CD4-positive, alpha-beta T cell treated with Interleukin-21 for 1 hour (primary cell): ENCODE data around the gene MROH7.

Experiments used
- DNase-seq: peaks from one replicate; pipeline ENCODE4 v3.0.0-alpha.2; 2020

MROH7 gene

GRCh38 chr1:54640863-54641836 is at the start of gene MROH7:
Gene MROH7 (plus strand): TSS chr1:54641786. CDS start chr1:54652927, 11,141 bp downstream.
- DNase-seq: no peak

DNA sequence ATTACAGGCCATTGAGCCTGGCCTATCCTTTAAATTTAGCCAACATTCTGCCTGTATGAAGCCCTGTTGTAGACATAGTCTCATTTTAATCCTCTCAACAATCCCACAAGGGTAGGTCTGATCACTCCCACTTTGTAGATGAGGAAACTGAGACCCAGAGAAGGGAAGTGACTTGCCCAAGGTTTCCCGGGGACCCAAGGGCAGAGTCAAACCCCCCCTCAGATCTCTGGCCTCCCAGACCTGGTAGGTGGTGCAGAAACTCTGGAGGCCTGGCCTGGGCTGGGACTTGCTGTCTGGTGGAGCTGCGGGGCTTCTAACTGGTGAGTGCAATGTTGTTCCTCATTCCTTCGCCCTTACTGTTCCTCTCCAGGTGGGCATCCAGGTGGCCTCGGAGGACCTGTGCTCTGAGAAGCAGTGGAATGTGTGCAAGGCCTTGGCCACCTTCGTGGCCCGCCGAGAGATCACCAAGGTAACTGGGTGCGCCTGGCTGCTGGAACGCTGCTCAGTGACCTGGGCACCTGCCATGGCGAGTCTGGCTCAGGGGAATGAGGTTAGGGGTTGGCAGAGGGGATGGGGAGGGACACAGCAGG is 47.9 kb upstream of the MROH7 start:
- no peak for DNase-seq

- no peak for DNase-seq
Measured at GRCh38 chr1:54594463-54594862, 47.1 kb upstream of the MROH7 start.

DNA sequence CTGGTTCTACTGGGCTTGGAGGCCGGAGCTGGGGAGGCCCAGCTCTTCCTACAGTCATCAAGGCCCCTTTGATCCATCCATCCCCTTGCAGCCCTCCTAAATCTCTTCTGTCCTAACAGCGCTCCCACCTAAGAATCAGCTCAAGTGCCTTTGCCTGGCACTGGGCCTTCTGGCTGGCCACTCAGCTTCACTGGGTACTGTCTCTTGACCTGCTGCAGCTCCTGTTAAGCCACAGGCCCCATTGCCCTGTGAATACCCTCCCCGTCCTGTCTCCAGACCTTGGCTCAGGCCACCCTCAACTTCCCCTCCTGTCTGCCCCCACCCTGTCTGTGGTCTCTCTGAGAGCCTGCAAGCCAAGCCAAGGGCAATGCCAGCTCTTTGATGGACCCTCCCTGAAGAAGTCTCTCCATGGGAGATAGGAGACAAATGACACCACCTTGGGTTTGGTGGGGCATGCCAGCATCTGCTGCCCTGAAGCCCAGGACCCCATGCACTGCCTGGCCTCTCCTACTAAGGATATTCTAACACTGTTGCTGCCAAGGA is 45.6 kb upstream of the MROH7 start:
- DNase-seq: no peak

DNA sequence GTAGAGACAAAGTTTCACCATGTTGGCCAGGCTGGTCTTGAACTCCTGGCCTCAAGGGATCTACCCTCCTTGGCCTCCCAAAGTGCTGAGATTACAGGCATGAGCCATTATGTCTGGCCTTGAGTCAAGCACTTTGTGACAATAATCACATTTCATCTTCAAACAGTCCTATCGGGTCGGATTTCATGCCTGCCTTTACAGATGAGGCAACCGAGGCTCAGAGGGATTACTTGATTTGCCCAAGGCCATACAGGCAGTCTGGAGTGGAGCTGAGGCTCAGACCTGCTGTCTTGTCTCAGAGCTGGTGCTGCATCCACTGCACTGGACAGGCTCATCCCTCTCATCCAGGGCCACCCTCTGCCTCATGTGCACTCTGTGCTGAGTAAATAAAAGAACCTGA is 44.8 kb upstream of the MROH7 start:
- no peak for DNase-seq

DNA sequence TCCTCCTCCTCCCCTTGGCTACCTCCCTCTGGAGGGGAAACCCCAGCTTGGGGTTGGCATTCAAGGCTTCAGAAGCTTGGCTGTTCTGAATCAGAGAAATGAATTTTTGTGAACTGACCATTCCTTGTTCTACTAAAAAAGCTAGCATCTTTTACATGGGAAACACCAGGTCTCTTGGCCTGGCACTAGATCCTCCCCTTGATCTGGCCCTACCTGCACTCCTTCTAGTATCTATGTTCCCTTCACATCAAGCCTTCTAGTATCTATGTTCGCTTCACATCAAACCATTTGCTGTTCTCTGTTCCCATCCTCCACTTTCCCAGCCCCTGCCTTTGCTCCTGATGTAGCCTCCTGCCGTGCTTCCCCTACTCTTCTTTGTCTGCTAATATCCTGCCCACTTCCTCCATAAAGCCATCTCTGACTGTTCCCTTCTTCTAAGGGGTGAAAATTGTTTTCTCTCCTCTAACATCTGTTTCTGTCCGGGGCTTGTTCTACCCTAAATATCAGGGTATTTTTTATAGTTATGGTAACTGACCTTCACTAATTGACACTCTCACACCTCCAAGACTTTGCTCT is 44.0 kb upstream of the MROH7 start:
- no peak for DNase-seq

DNA sequence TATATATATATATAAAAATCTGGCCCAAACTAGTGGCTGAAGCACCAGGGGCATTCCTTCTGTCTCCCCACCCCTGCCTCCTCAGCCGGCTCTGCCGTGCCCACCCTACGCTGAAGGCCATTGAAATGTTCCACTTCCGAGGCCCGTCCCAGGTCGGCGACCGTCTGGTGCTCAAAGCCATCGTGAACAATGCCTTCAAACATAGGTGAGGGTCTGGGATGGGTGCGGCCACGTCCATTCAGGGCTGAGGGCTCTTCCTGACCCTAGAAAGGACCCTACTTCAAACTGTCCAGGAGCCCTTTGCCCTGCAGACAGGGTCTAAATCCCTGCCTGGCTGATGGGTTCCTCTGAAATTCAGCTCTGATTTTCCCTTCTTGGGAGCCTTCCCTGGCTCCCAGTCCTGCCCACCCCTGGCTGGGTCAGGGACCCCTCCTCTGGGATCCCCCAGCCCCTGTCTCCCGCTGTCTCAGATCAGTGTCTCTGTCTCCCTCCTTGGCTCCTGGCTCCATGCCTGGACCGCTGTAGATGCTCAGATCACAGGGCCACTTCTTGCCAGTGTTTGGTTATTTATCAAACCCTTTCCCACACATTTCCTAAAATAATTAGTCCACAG is 42.3 kb upstream of the MROH7 start:
- DNase-seq: no peak

- no peak for DNase-seq
Measured at GRCh38 chr1:54600947-54601721, 40.5 kb upstream of the MROH7 start.

- DNase-seq: no peak
Measured at GRCh38 chr1:54601730-54602129, 39.9 kb upstream of the MROH7 start.

GRCh38 chr1:54602554-54602953 is 39.0 kb upstream of the MROH7 start:
- DNase-seq: no peak

DNA sequence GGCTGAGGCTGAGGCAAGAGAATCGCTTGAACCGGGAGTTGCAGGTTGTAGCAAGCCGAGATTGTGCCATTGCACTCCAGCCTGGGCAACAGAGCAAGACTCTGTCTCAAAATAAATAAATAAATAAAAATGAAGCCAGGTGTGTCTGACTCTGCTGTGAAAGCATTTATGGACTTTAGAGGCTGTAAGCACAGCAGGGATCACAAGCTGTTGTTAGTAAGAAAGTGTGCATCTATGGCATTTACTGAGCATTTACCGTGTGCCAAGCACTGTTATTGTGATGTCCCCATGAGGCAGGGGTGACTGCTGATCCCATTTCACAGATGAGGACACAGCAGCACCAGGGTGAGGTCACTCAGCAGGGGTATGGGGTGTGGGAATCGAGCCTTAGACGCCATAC is 38.3 kb upstream of the MROH7 start:
- no peak for DNase-seq

DNA sequence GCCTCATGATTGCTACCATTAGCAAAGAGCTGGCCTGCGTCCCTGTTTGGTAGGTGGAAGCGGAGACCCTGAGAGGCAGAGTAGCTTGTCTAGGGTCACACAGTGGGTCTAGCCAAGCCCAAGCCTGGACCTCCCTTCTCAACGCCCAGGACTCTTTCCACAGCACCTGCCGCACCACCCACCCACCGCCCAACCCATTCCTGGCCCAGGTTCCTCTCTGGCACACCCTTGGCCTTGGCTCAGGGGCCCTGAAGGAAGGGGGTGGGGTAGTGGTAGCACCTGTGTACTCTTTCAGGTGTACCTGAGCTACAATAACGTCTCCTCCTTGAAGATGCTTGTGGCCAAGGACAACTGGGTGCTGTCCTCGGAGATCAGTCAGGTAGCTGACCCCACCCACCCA is 37.5 kb upstream of the MROH7 start:
- no peak for DNase-seq

GRCh38 chr1:54604572-54605370 is 36.8 kb upstream of the MROH7 start:
- DNase-seq: peak; percentile 14

DNA sequence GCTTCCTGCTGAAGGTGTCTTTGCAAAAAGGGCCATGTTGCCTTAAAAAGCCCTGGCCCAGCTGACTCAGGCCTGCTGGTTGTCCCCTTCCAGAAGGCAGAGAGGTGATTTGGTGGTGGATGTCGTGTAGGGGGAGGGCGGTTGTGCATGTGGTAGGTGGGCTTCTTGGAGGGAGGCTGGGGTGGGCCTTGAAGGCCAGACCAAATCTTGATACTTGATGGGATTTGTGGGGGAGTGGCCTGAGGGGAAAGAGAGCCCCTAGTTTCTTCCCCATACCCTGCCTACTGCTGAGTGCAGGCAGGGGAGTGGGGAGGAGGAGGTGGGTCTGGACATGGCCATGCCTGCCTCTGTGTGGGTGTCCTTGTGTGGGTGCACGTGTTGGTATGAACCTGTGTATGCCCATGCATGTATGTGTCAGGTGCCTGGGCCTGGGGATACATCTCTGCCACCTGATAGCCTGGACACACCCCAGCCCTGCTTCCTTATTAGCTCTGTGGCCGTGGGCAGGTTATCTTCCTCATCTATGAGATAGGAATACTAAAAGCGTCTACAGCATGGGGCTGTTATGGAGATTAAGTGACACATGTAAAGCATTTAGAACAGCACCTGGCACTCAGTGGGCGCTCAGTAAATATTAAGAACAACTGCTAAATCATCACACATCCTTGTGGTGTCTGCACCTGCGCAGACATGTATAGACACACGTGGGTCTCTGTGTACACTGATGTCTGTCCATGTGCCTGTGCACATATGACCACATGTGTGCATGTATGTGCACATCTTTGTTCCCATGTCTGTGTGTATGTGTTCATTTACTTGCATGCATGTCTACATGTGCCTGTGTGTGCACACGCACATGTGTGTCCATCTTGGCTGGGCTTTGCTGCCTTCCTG is 35.2 kb upstream of the MROH7 start:
- DNase-seq: no peak

DNA sequence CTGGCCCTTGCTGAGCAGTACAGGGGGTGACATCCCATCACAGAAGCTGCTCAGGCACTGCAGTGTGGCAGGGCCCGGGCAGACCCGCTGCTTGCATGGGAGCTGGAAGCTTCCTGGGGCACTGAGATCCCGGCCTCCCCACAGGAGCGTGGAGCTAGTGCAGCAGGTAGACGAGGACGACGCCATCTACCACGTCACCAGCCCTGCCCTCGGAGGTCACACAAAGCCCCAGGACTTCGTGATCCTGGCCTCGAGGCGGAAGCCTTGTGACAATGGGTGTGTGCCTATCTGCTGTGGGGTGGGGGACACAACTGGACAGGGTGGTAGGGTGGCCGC is 34.6 kb upstream of the MROH7 start:
- no peak for DNase-seq

- DNase-seq: no peak
Measured at GRCh38 chr1:54607821-54608565, 33.6 kb upstream of the MROH7 start.

DNA sequence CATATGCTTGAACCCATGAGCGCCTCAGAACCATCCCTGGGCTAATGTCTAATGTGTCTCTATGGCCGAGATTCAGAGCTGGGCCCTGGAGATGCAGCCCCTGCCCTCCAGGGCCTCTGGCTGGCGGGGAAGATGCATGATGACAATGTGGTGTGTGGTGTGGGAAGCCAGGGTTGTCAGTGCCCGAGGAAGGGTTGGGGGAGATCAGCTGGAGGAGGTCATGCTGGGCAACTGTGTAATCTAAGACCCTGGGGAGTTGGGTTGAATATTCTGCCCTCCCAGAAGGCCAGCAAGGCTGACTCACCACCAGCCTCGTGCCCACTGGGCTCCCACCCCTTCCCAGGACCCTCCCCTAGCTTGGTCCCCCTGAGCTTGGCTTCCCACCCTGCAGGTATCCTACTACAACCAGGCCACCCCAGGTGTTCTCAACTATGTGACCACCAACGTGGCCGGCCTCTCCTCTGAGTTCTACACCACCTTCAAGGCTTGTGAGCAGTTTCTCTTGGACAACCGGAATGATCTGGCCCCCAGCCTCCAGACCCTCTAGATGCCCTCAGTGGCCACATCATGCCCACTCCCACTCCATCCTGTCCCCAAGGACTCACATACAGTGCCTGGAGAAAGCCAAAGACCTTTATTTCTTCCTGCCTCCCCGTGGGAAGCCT is 32.9 kb upstream of the MROH7 start:
- DNase-seq: no peak

GRCh38 chr1:54609301-54609921 is 32.2 kb upstream of the MROH7 start:
- DNase-seq: no peak

DNA sequence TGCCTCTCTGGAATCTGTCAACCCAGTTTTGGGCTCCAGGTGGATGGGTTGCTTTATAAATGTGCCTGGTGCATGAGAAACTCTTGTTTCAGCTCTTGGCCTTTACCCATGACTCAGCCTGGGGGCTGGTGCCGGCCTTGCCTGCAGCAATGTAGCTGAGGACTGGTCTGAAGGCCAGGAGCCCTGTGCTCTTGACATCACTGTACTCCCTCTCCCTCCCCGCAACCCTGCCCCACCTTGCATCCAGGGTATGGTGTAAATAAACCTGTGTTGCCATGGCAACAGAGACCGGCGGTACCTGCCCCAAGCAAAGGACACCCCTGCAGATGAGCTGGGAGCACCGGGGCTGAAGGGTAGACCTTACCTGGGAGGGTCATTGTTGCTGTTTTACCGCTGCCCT is 31.5 kb upstream of the MROH7 start:
- DNase-seq: no peak
